ENCODE measurements around the gene APOD.
A peak's percentile ranks its signal among the peaks of the same experiment; 100 is the strongest.

Gene APOD

DNA sequence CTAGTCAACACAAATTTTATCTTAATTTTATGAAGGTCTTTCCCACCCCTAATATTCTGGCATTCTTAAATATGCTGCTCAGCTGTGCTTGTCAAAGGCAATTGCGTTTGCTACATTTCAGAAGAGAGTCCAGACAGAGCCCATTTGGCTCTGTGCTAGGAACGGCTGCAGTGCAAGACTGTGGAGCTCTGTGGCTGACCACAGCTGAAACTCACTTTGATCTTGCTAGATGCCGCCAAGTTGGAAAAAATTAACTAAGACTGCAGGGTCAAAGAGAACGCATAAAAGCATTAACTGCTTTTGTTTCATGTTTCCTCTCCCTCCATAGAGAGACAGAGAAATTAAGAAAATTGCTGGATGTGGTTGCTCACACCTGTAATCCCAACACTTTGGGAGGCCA, 33.0 kb downstream of the APOD start:
- DNase-seq, result no peak

DNA sequence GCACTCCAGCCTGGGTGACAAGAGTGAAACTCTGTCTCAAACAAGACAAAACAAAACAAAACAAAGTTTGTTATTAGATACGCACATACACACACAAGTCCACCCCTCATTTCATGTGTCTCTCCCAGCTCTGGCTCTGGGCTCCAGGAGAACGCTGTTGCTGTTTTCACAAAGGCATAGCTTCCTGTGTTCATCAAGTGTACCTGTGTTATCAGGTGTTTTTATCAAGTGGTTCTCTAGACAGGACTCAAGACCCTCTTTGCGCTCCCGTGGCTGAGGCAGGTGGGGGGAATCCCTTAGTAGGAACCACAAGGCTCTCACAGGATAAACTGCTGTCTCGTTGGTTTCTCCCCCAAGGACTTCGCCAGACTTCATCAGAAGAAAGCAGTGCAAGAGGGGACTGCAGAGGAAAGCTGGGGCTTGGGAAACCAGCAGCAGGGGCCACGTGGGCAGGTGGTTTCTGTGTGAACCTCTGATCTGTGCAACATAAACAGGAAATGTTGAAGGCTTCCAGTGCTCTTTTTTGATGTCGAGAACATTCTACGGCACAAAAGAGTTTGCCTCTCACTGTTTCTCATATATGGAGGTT, 33.7 kb downstream of the APOD start:
- DNase-seq, result peak; percentile 75

DNA sequence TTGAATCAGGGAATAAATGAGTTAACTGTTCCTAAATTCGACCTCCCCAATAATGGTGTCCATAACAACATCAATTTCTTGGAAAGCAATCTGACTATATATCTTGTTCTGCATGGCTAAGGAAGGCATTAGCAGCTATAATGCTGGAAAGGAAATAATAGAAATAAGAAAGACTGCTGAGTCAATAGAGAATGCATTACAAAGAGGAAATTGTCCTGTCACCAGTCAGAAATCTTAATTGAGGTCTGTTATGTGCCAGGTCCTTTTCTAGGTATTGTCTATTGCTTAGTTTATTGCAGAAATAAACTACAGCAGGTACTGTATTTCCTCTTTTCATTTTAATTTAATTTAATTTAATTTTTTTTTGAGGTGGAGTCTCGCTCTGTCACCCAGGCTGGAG, 34.8 kb downstream of the APOD start:
- DNase-seq, result no peak

DNA sequence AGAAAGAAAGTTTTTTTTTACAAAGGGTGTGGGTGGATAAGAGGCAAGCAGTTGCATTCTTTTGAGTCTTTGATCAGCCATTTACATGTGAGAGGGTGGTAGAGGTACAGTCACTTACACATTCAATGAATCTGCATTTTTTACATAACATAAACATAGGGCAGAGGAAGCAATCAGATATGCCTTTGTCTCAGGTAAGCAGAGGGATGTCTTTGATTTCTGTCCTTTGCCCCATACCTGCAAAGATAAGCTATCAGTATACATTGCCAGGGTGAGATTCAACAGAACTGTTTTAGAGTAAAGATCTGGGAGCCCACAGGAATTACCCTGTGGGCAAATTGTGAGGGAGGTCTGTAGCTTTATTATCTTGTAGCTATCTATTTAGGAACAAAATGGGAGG, 35.2 kb downstream of the APOD start:
- DNase-seq, result no peak

DNA sequence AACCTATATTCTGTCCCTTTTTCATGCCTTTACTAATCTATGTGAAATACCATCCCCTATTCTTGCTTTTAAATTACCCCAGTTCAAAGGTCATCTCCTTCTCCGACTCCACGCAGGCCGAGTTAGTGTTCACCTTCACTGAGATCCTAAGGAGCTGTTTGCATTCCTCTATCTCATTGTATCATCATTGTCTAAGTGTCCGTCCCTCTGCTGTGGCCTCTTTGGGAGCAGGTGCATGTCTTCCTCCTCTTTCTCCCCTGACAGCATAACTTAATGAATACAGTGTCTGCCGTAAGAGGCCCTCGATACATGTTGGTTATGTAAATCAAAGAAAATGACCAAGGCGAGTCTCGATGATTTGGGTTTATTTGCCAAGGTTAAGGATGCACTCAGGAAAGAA, 35.7 kb downstream of the APOD start:
- no peak for DNase-seq

DNA sequence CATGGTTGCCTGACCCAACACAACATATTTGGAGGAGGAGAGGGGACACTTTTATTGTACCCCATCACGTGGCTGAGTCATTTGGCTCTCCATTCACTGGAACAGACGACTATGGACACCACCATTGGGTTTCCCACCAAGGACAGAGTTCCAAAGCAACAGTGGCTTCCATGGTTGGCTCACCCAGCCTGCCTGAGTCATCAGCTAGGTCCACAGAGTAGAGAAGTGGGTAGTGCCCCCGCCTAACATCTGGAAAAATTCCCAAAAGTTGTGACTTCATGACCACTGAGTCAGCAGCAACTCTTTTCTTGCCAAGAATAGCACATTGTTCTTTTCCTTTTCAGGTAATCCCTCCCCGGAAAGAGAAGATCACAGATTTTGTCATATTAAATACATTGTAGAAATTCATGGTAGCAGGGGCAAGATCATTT, 37.6 kb downstream of the APOD start:
- peak; percentile 37 for DNase-seq

DNA sequence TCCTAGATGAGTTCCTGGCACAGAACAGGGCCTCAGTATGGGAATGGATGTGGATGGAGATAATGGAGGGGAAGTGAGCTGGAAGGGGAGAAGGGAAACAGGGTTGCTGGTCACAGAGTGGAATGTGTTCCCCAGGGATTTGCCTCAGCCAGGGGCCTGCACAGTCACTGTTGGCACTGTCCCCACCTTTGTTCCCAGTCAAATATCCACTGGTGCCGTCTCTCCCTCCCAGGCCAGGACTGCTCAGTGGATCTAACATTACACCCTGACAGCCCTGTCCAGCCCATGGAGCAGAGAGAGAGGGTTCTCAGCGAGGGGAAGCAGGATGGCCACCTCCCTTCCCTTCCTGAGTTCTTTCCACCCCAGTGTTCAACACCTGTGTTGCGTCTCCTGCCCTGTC, 39.1 kb downstream of the APOD start:
- DNase-seq, result no peak

DNA sequence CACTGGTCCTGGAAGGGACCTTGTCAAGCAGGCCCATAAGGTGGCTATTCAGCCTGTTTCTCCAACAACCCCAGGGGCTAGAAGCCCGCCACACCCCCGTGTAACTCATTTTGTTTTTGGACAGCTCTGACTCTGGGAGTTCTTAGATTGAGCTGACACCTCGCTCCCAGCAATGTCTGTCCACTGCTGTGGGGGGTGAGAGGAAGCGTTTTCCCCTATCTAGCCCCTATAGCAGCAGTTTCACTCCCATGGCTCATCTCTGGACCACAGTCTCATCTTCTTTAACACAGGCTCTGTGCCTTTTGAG, 39.6 kb downstream of the APOD start:
- no peak for DNase-seq

DNA sequence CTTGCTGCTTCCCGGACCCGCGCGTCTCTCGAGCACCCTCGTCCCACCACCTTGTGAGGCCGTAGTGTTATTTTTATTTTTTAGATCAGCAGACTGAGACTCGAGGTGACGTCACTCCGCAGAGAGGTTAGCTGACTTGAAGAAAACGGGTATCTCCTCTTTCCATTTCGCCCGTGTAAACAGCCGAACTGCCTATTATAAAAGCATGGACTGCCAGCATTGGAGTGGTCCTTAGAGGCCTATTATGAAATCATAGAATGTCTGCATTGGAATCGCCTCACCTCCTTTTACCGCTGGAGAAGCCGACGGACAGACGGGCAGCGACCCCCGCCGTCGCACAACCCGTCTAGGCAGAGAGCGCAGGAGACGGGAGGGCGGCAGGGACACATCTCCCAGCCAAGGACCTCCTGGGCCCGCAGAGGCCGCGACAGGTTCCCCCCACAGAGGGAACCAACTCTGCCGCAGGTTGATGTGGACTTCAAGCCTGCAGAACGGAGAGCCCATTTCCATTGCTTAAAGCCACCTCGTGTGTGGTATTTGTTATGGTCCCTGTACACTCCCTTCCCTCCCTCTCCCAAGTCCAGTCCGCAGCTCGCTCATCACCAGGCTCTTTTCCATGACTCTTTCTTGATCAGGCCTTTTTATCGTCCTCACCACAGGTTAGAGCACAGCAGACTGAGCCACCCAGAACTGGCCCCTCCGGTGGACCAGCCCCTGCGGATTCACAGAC, 40.1 kb downstream of the APOD start:
- DNase-seq, result no peak

DNA sequence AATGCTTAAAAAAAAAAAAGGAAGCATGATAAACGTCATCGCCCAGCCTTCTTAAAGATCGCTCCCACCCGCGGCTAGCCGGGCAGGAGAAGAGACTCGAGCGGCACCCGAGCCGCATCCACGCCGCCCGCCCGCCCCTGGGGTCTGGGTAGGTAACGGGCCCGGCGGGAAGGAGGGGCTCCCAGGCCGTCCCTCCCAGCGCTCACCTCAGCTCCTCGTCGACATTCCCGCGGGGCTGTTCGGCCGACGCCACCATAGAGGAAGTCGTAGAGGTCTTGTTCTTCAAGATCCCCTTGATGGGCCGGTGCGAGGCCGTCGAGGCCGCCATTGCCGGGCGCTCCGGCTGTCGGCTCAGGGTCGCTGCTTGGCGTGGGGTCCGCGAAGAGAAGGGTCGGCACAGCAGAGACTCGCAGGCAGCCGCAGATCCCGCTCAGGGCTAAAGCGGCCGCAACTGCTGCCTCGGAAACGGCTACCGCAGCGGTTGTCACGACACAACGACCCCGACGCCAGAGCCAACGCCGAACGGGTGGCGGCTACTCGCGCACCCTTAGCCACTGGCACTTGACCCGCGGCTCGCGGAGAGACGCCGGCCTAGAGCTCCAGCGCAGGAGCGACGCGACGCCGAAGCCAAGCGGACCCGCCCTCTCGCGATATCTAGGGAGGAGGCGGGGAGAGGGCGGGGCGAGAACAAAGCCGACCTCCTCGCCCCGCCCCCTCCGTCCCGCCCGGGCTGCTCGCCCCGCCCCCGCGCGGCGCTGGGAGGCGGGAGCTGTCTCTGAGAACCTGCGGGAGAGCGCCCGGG, 40.8 kb downstream of the APOD start, which contains the start of gene PPP1R2:
Gene PPP1R2, minus strand, starts transcription at position 628 of the 802 bp plus-strand sequence. Its CDS starts 300 bp downstream, at position 328.
- peak; percentile 93 for DNase-seq

DNA sequence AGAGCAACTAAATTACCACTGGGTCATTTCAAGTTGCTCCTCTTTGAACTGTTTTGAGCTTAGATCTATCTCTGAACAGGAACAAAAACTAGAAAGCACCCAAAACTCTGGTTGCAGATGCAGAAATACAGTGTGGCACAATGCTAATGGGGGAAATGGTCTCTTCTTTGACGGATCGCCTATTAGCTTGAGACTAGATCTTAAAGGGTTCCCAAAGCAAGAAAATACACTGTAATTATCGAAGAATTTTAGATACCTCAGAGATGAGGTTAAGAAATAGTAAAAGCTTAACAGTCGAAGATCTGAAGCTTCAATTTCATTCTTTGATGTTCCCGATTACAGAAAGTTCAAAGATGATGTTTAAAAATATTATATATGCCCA, 41.4 kb downstream of the APOD start:
- no peak for DNase-seq

DNA sequence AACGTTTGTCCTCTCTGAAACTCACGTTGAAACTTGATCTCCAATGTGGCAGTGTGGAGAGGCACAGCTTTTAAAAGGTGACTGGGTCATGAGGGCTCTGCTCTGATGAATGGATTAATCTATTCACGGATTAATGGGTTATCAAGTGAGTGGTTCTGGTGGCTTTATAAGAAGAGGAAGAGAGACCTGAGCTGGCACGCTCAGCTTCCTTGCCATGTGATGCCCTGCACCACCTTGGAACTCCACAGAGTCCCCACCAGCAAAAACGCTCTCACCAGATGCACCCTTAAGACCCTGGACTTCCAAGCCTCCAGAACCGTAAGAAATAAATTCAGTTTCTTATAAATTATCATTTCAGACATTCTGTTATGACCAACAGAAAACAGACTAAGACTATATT, 43.2 kb downstream of the APOD start:
- no peak for DNase-seq

DNA sequence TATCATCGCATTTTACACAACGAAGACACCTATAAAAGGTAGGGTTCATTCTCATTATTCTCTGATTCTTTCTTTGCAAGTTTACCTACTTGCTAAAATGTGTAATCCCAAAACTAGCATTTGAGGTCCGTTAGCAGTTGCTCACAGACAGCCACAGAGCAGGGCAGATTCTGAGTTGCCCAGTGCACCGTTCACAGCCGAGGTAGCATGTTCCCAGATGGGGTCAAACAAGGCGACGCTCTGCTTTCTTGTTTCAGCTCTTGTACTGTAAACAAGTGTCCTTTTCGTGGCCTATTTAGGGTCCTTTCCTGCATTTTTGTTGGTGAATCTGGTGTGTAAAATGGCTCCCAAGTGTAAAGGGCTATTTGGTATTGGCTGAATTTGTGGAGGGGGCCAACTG, 43.7 kb downstream of the APOD start:
- no peak for DNase-seq

DNA sequence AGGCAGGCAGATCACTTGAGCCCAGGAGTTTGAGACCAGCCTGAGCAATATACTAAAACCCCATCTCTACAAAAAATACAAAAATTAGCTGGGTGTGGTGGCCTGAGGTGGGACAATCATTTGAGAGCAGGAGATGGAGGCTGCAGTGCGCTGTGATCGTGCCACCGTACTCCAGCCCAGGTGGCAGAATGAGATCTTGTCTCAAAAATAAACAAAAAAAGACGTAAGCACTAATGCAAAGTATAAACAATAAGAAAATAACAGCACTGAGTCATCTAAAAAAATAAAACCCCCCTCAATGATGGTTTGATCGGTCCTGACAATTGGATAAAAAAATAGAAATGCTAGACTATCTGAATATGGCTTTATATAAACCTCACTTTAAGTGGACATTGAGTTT, 44.3 kb downstream of the APOD start:
- no peak for DNase-seq

DNA sequence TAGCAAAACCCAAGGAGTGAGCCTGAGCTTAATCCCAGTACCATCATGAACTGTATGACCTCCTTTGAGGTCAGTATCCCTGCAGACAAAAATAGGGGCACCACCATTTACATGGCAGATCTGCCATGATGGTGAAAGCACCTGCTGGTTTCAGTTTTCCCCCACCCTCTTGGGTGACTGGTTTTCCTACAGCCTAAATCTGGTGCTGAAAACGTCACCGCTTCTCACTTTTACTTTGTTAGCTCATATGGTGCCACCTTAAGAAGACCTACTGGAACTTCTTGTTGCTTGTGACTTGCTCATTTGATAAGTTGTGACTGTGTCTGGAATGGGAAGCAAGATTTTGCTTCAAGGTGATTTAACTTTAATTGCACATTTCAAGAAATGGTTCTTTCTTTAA, 45.7 kb downstream of the APOD start:
- no peak for DNase-seq

DNA sequence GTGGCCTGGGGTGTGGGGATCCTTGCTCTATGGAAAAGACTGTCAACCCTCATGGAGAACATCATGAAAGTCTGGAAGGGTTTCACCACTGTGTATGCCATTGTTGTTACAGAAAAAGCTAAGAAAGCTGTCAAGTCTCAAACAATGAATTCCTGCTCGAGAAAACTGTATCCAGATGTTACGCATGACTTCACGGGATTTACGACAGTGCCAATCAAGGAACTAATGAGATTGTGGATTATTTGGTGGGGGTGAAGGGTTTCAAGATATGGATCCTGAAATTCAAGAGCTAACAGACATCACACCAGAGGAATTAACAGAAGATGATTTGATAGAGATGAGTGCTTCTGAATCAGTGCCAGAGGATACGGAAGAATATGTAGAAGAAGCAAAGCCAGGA, 48.4 kb downstream of the APOD start:
- no peak for DNase-seq

DNA sequence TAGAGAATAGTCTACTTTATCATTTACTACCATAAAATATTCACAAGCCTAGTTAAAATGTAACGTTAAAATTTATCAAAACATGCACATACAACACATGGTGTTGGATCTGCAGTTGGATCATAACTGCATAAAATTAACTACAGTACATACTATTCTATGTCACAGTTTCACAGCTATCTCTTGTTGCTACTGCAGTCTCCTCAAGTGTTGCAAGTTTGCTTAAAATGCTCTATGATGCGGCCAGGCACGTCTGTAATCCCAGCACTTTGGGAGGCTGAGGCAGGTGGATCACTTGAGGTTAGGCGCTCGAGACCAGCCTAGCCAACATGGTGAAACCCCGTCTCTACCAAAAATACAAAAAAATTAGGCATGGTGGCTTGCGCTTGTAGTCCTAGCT, 50.9 kb downstream of the APOD start:
- DNase-seq, result no peak

DNA sequence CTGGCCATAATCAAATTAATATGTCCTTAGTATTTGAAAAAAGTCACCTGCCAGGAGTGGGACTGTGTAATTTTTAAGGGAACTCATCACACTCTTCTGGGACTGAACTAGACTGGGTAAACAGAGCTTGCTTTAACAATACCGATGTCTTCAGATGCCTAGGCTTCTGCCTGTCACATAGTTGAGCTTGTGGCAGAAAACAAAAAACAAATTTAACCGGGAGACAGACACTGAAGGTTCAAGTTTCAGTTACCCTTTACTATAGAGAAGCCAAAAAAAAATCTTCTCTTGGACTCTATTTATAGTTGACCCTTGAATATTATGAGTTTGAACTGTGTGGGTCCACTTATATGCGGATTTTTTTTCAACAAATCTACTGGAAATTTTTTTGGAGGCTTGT, 51.4 kb downstream of the APOD start:
- DNase-seq, result no peak

DNA sequence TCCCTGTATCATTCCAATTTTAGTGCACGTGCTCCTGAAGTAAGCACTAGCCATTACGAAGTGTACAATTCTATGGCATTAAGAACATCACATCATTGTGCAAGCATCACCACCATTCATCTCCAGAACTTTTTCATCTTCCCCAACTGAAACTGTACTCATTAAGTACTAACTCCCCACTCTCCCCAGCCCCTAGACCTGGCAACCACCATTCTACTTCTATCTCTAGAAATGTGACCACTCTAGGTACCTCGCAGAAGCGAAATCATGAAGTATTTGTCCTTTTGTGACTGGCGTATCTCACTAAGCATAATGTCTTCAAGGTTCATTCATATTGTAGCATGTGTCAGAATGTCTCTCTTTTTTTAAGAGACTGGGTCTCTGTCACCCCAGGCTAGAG, 52.1 kb downstream of the APOD start:
- DNase-seq, result no peak

DNA sequence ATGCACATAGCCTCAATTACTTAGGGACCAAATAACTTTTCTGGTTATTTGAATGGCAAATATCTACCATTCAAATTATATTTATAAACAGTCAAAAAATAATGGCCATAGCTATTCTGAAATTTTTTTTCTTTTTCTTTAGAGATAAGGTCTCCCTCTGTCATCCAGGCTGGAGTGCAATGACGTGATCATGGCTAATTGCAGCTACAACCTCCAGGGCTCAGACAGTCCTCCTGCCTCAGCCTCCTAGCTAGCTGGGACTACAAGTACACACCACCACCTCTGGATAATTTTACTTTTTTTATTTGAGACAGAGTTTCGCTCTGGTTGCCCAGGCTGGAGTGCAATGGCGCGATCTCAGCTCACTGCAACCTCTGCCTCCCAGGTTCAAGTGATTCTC, 57.2 kb downstream of the APOD start:
- DNase-seq, result no peak

DNA sequence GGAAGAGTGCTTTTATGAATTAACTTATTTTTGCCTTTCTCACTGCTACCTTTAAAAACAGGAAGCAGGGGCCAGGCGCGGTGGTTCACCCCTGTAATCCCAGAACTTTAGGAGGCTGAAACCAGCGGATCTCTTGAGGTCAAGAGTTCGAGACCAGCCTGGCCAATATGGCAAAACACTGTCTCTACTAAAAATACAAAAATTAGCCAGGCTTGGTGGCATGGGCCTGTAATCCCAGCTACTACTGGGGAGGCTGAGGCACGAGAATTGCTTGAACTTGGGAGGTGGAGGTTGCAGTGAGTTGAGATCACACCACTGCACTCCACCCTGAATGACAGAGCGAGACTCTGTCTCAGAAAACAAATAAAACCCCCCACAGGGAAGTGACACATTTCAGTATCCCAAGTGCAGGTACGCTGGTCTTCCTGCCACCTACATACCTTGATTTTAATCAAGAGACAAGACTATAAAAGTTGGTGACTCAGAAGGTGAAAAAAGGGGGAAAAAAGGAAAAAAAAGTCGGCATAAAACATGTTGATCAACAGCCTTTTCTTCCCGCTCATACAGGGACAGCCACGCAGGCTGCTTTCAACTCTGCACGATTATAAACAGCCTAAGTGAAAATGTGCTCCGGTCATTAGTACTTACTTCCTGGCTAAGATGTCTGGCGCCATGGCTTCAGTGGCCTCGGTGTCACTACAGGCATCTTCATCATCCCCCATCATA, 59.4 kb downstream of the APOD start:
- DNase-seq, result no peak

DNA sequence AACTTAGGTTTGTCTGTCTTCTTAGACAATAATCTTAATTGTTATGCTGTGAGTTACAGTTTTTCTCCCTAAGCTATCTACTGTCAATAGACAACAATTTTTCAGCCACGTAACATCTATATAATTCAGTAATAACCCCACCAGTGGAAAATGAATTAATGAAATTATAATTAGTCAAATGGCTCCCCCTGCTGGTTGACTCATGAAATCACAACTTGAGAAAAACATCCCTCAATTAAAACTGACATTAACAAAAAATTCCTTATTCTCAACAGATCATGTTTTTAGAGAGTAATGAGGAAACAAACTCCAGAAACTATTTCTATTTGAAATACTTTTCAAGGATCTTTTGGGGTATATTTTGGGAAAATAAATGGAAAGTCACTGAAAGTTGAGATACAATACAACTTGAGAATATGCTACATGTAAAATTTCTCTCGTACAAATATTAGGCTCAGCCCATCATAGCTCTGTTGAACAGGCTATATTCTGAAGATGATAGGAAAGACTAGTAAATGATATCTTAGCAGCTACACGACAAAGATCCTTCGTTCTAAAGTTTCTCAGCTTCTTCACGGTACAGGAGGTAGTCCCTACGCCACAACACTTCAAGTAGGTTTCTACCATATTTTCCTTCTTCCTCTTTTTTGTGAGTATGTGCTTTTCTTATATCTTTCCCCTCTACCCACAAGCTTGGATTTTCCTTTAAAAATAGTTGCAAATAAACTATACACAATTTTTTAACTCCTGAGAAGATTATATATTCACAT, 61.3 kb downstream of the APOD start:
- no peak for DNase-seq

Measured in activated T-cell treated with anti-CD3 and anti-CD28 coated beads, Interleukin-2, amount 50 U/mL, for 1 hour (primary cell).